ENCODE measurements around the gene GNL1. TPM values are rescaled to one million over a fixed set of nuclear protein-coding genes. Genes with fewer than 3 reads are reported as not detected.
"Not testable (repeated sequence)": the region's sequence is repeated elsewhere in the genome, so short reads cannot be mapped to it uniquely, and the experiment has no call there.

Gene GNL1
- polyA plus RNA-seq, 6 donors from 2014 or later = 23.8 to 47.4 (median 36.8) TPM

GRCh38 chr6:30515944-30516753 lies 40.1 kb downstream of the GNL1 start:
- H3K27me3 Mint-ChIP-seq = no peaks in the 10 kb centered on the region
- peak; percentile 83 for ATAC-seq (ENCODE audit: low read depth in 2 of 2)
- H3K4me1 Mint-ChIP-seq = peaks cover 35 to 93% (median 61%) of the 10 kb centered on the region in 3 donors
- no peaks in the 10 kb centered on the region for H3K36me3 Mint-ChIP-seq
- peaks cover 0 to 9% (median 0%) of the 10 kb centered on the region in 7 donors for H3K9me3 Mint-ChIP-seq
- peak overlapping the region; percentile 86 to 97 (median 95) for H3K4me3 Mint-ChIP-seq
- peak overlapping the region; percentile 97 to 99 (median 99) for H3K27ac Mint-ChIP-seq
- DNase-seq = peak; percentile 91

DNA sequence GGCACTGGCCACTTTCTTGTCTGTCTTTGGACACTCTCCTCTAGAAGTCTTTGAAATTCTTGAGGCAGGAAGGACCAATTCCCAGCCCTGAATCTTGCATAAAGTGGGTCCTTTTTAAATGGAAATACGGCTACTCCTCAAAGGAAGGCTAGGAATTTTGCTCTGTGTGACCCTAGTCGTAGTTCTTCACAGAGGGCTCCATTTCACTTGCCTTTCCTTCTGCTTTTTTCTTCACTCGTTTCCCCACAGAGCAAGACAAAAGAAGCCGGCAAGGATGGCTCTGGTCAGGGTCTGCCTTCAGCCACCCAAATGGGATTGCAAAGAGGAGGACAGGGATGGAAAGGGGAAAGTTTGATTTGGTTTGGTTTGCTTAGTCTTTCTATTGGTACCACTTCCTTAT lies 41.2 kb downstream of the GNL1 start:
- peak overlapping the region in 5 of 6 donors; percentile 82 to 99 (median 99) for H3K27ac Mint-ChIP-seq

DNA sequence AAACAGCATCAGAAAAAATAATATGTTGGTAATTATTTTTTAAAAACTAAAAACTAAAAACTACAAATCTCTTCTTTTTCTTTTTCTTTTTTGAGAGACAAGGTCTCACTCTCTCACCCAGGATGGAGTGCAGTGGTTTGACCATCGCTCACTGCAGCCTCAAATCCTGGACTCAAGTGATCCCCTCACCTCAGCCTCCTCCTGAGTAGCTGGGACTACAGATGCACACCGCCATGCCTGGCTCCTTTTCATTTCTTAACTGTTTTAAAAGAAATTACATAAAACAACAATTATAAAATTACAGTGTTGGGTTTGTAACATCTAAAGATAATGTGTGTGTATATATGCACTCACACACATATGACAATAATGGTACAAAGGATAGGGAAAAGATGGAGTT lies 42.8 kb downstream of the GNL1 start:
- Mint-ChIP-seq H3K4me3 (peak overlapping the region in 4 of 8 donors; percentile 24 to 81 (median 31)), H3K36me3 (no peaks in the 10 kb centered on the region), H3K27ac (peak overlapping the region in 1 of 6 donors; percentile 99), H3K4me1 (peaks cover 50 to 88% (median 64%) of the 10 kb centered on the region in 3 donors), H3K9me3 (peaks cover 0 to 5% (median 0%) of the 10 kb centered on the region in 7 donors), H3K27me3 (no peaks in the 10 kb centered on the region)
- DNase-seq (no peak), ATAC-seq (ENCODE audit: low read depth in 2 of 2) (no peak)

More for the DNA sequence above, 41.2 kb downstream of the GNL1 start:
- Mint-ChIP-seq H3K36me3 (no peaks in the 10 kb centered on the region), H3K4me3 (peak overlapping the region; percentile 86 to 97 (median 95)), H3K9me3 (peaks cover 0 to 9% (median 0%) of the 10 kb centered on the region in 7 donors), H3K4me1 (peaks cover 41 to 93% (median 65%) of the 10 kb centered on the region in 3 donors), H3K27me3 (no peaks in the 10 kb centered on the region)
- no peak for DNase-seq
- no peak for ATAC-seq (ENCODE audit: low read depth in 2 of 2)

DNA sequence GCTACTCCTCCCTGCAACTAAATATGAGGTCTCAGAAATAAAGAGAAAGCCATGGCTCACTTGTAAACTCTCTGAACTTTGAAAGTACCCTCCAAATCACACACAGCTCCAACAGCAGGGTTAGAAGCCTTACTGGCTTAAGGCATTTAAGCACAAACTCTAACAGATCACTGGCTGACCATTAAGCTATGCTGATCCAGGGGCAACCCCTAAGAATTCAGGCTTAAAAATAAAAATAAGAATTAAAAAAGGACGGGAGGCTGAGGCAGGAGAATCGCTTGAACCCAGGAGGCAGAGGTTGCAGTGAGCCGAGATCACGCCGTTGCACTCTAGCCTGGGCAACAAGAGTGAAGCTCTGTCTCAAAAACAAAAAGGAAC lies 45.1 kb downstream of the GNL1 start:
- Mint-ChIP-seq H3K4me1 (peaks cover 56 to 87% (median 68%) of the 10 kb centered on the region in 3 donors), H3K27ac (peak overlapping the region in 5 of 6 donors; percentile 74 to 94 (median 82)), H3K4me3 (peak overlapping the region; percentile 73 to 91 (median 84)), H3K9me3 (no peaks in the 10 kb centered on the region), H3K27me3 (no peaks in the 10 kb centered on the region), H3K36me3 (no peaks in the 10 kb centered on the region)
- DNase-seq (no peak), ATAC-seq (ENCODE audit: low read depth in 2 of 2) (no peak)

DNA sequence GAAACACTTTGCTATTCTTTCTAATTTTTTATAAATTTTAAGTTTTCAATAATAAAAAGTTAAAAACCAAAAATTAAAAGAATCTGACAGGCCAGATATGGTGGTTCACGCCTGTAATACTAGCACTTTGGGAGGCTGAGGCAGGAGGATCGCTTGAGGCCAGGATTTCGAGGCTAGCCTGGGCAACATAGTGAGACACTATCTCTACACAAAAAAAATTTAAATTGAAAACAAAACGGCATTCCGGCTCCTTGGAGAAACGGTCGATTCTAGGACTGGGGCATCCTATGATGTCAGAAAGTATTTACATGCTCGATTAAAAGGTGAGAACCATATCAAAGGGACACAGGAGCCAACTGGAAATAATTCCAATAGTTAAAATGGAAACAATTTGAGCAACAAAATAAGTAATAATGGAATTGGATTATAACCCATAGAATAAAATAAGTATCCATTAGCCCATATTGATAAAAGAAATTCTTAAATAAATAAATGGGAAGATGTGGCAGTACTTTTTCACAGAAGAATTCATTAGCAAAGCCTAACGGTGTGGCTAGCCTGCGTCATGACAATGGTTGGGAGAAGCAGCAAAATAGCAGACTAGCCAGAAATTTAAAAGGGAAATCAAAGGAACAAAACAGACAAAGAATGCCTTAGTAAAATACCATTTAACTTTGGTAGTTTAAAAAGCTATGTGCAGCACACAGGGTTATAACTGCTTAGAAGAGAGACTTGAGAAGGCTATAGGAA lies 45.7 kb downstream of the GNL1 start:
- ATAC-seq (ENCODE audit: low read depth in 2 of 2) (no peak), DNase-seq (no peak)
- Mint-ChIP-seq H3K9me3 (no peaks in the 10 kb centered on the region), H3K4me3 (peak overlapping the region; percentile 10 to 91 (median 81)), H3K27me3 (no peaks in the 10 kb centered on the region), H3K36me3 (no peaks in the 10 kb centered on the region), H3K4me1 (peaks cover 59 to 85% (median 62%) of the 10 kb centered on the region in 3 donors), H3K27ac (peak overlapping the region; percentile 54 to 94 (median 75))

DNA sequence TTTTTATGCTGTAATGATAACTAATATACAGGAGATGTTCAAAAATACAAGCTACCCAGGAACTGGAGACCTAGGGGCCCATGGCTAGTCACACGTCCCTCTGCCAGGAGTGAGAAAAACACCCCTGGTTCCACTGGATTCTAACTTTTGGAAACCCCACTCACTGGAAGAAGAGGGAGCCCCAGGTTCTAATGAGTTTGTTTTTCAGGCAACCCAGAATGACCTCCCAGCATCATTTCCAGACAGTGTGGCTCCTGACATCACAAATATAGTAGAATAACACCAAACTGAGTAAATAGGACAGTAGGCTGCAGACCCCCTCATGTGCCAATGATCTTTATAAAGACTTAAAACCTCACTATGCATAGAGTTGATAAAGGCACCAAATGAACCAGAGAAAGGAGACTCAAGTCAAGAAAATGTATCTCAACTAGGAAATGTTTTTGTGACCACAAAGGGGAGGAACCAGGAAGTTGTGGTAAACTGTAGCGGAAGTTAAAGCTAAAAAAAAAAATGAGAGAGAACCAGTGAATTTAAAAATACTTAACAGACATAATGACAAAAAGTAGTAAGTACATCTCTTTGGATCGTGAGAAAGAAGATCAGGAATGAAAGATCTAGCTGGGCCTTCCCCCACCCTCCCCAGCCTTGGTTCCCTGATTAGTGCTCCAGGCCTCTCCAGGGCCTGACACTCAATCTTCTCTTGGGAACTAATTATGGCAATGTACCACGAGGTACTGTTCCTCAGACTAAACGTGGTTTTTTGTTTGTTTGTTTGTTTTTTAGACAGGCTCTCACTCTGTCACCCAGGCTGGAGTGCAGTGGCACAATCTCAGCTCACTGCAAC lies 47.2 kb downstream of the GNL1 start:
- Mint-ChIP-seq H3K4me3 (peak overlapping the region; percentile 73 to 91 (median 82)), H3K4me1 (peaks cover 48 to 77% (median 48%) of the 10 kb centered on the region in 3 donors), H3K27me3 (no peaks in the 10 kb centered on the region), H3K27ac (peak overlapping the region; percentile 8 to 95 (median 72)), H3K9me3 (no peaks in the 10 kb centered on the region), H3K36me3 (no peaks in the 10 kb centered on the region)
- peak; percentile 81 for ATAC-seq (ENCODE audit: low read depth in 2 of 2)
- peak; percentile 81 for DNase-seq

GRCh38 chr6:30507849-30508827 lies 48.2 kb downstream of the GNL1 start:
- Mint-ChIP-seq H3K36me3 (no peaks in the 10 kb centered on the region), H3K4me3 (peak overlapping the region; percentile 73 to 91 (median 82)), H3K27ac (peak overlapping the region; percentile 69 to 95 (median 82)), H3K4me1 (peaks cover 46 to 69% (median 48%) of the 10 kb centered on the region in 3 donors), H3K9me3 (no peaks in the 10 kb centered on the region), H3K27me3 (no peaks in the 10 kb centered on the region)
- ATAC-seq (ENCODE audit: low read depth in 2 of 2) (peak; percentile 66 to 72), DNase-seq (peak; percentile 50)

- DNase-seq = no peak
- no peaks in the 10 kb centered on the region for H3K27me3 Mint-ChIP-seq
- H3K4me1 Mint-ChIP-seq = peaks cover 36 to 50% (median 44%) of the 10 kb centered on the region in 3 donors
- H3K27ac Mint-ChIP-seq = peak overlapping the region in 4 of 6 donors; percentile 56 to 92 (median 82)
- ATAC-seq (ENCODE audit: low read depth in 2 of 2) = peak; percentile 77 to 81
- H3K36me3 Mint-ChIP-seq = no peaks in the 10 kb centered on the region
- no peaks in the 10 kb centered on the region for H3K9me3 Mint-ChIP-seq
- peak overlapping the region; percentile 70 to 88 (median 84) for H3K4me3 Mint-ChIP-seq
Observed at GRCh38 chr6:30500421-30501355, 55.6 kb downstream of the GNL1 start.

DNA sequence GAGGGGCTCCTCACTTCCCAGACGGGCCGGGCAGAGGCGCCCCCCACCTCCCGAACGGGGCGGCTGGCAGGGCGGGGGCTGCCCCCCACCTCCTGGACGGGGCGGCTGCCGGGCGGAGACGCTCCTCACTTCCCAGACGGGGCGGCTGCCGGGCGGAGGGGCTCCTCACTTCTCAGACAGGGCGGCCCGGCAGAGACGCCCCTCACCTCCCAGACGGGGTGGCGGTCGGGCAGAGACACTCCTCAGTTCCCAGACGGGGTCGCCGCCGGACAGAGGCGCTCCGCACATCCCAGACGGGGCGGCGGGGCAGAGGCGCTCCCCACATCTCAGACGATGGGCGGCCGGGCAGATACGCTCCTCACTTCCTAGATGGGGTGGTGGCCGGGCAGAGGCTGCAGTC lies 57.6 kb downstream of the GNL1 start:
- not testable (repeated sequence) for H3K27ac Mint-ChIP-seq; DNase-seq; ATAC-seq (ENCODE audit: low read depth in 2 of 2); H3K4me3 Mint-ChIP-seq; H3K36me3 Mint-ChIP-seq; H3K27me3 Mint-ChIP-seq; H3K9me3 Mint-ChIP-seq
- H3K4me1 Mint-ChIP-seq = peaks cover 52 to 63% (median 62%) of the 10 kb centered on the region in 3 donors

GRCh38 chr6:30497714-30498113 lies 58.6 kb downstream of the GNL1 start:
- Mint-ChIP-seq H3K4me1 (peaks cover 58 to 73% (median 71%) of the 10 kb centered on the region in 3 donors), H3K27ac (peak overlapping the region in 2 of 6 donors; percentile 77 to 100), H3K4me3 (no peak overlapping the region), H3K9me3 (no peaks in the 10 kb centered on the region), H3K27me3 (no peaks in the 10 kb centered on the region), H3K36me3 (peaks cover 6 to 8% of the 10 kb centered on the region in 2 donors)
- DNase-seq (no peak), ATAC-seq (ENCODE audit: low read depth in 2 of 2) (no peak)

GRCh38 chr6:30497261-30497599 lies 59.1 kb downstream of the GNL1 start:
- Mint-ChIP-seq H3K4me3 (peak overlapping the region in 2 of 8 donors; percentile 48 to 77), H3K36me3 (peaks cover 6 to 12% of the 10 kb centered on the region in 2 donors), H3K4me1 (peaks cover 63 to 78% (median 76%) of the 10 kb centered on the region in 3 donors), H3K27ac (peak overlapping the region in 5 of 6 donors; percentile 53 to 100 (median 85))
- ATAC-seq (ENCODE audit: low read depth in 2 of 2); DNase-seq; H3K9me3 Mint-ChIP-seq; H3K27me3 Mint-ChIP-seq: not testable (repeated sequence)

All from naive B cell (primary cell).